Ascending aorta (tissue), 2 donors: Measurements from ENCODE around the gene OR5AK2. TPM values are rescaled to one million over a fixed set of nuclear protein-coding genes. Genes with fewer than 3 reads are reported as not detected.

Experiments
- DNase-seq, 2 donors: peaks; one replicate each; pipeline ENCODE4 v3.0.0-alpha.2; 2019; ENCODE audit warnings: low spot score in 2 of 2
- H3K27ac ChIP-seq, 2 donors: fragments of 200-600 bp; sonication (generic); one replicate each; pipeline ENCODE4 v1.5.1; 2016 to 2017; ENCODE audit warnings: mild to moderate bottlenecking in 1 of 2
- H3K27me3 ChIP-seq: fragments of 200-600 bp; sonication (generic); one replicate; pipeline ENCODE4 v1.5.1; 2017
- H3K36me3 ChIP-seq, 2 donors: fragments of 200-600 bp; sonication (generic); one replicate each; pipeline ENCODE4 v1.5.1; 2016
- H3K4me1 ChIP-seq, 2 donors: fragments of 200-600 bp; sonication (generic); one replicate each; pipeline ENCODE4 v1.5.1; 2016 to 2017; ENCODE audit warnings: mild to moderate bottlenecking in 1 of 2
- H3K4me3 ChIP-seq, 2 donors: fragments of 200-600 bp; sonication (generic); one replicate each; pipeline ENCODE4 v1.5.1; 2016 to 2017; ENCODE audit warnings: mild to moderate bottlenecking in 1 of 2
- H3K9me3 ChIP-seq, 2 donors: fragments of 200-600 bp; sonication (generic); one replicate each; pipeline ENCODE4 v1.5.1; 2016
- intact Hi-C: fragments of 100-400 bp; cut with DNase I; formaldehyde crosslinking; loops from one replicate; pipeline ENCODE4 v1.15.1; 2023
- total RNA-seq: library from RNA; depleted of rRNA; stranded (reverse); fragments of >200 nt; gene quantifications from one replicate; pipeline ENCODE4 v1.1.0, GENCODE V29; 2016
- TF ChIP-seq, protein P1 (sequence below), 3 experiments: fragments of 200-600 bp in 2 of 3; fragments of 450-650 bp in 1 of 3; sonication (generic) in 2 of 3; IDR thresholded peaks; one replicate each; pipeline ENCODE4 v1.5.1; 2016 to 2019; ENCODE audit warnings: antibody characterized with exemption in 3 of 3, mild to moderate bottlenecking in 1 of 3, moderate library complexity in 1 of 3

OR5AK2 gene
- total RNA-seq, 1 donor from 2014 or later, result not detected

DNA sequence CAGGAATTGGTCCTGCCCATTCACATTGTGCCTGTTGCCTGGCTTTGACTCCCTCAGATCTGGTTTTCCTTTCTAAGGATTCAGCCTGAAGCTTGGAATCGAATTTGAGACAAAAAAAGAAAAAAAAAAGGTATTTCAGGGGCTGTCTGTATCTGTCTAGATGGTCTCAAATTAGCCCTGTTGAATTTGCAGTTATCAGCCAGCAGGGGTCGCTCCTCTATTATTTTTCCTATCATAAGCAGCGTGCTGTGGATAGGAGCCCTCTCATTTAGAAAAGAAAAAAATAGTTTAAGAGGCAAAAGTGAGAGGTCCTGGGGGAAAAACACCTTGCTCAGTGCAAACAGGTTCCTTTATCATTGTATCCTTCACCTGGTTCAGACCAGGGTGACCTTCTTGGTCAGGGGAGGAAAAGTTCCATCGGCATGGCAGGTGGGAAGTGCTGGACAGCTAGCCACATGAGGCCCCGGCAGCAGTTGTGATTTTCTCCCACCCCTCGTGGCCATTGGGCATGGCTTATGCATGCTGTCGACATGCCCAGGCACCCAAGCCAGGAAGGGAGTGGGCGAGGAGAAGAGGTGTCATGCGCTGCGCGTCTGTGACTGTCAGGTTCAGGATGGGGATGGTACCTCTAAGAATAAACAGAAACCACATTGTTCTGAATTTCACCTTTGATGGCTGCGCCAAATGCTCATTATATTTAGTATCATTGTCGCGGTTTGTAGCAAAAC lies 13.1 kb downstream of the OR5AK2 start:
- Histone ChIP-seq H3K27me3 (no peaks in the 10 kb centered on the region), H3K9me3 (peaks cover 0 to 6% of the 10 kb centered on the region in 2 donors), H3K4me1 (no peaks in the 10 kb centered on the region), H3K27ac (no peak overlapping the region), H3K4me3 (no peak overlapping the region), H3K36me3 (no peaks in the 10 kb centered on the region)
- TF ChIP-seq, protein P1, sequence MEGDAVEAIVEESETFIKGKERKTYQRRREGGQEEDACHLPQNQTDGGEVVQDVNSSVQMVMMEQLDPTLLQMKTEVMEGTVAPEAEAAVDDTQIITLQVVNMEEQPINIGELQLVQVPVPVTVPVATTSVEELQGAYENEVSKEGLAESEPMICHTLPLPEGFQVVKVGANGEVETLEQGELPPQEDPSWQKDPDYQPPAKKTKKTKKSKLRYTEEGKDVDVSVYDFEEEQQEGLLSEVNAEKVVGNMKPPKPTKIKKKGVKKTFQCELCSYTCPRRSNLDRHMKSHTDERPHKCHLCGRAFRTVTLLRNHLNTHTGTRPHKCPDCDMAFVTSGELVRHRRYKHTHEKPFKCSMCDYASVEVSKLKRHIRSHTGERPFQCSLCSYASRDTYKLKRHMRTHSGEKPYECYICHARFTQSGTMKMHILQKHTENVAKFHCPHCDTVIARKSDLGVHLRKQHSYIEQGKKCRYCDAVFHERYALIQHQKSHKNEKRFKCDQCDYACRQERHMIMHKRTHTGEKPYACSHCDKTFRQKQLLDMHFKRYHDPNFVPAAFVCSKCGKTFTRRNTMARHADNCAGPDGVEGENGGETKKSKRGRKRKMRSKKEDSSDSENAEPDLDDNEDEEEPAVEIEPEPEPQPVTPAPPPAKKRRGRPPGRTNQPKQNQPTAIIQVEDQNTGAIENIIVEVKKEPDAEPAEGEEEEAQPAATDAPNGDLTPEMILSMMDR (IDR thresholded peaks at IDR 0.05), result no peak
- no peak for DNase-seq
- intact Hi-C loops, result no loop called here

- Histone ChIP-seq H3K4me3 (no peak overlapping the region), H3K4me1 (no peaks in the 10 kb centered on the region), H3K36me3 (no peaks in the 10 kb centered on the region), H3K27ac (no peak overlapping the region), H3K9me3 (no peaks in the 10 kb centered on the region), H3K27me3 (no peaks in the 10 kb centered on the region)
- TF ChIP-seq, protein P1 (IDR thresholded peaks at IDR 0.05), result no peak
- intact Hi-C loops, result no loop called here
- no peak for DNase-seq
Observed at GRCh38 chr11:57008373-57008772, 19.7 kb downstream of the OR5AK2 start.

DNA sequence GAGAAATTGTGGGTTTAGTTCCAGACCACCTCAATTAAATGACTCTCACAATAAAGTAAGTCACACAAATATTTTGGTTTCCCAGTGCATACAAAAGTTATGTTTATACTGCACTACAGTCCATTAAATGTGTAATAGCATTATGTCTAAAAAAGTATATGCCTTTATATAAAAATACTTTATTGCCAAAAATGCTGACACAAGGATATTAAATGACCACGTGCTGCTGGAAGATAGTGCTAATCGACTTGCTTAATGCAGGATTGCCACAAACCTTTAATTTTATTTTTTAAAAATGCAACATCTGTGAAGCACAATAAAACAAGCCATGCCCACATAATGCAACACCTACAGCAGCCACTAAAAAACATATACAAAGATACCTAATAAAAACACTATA lies 27.0 kb downstream of the OR5AK2 start:
- no peak overlapping the region for H3K27ac ChIP-seq
- intact Hi-C loops, result no loop called here

DNA sequence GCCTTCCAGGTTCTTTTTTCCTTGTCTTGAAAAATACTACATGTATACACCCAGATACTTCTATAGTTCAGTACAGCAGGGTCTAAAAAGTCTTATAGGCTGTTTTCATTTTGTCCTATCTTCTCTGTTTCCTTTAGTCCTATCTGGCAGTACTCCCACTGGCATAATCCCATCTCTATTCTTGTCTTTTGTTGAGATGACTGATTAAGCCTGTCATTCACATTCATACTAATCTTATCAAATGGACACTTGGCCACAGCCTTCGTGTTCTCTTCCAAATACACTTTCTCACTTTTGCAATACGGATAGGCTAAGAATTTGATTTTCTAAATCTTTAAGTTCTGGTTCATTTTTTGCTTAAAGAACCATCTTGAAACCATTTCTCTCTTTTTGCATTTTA lies 42.8 kb downstream of the OR5AK2 start:
- intact Hi-C loops, result no loop called here
- no peak for DNase-seq
- H3K4me1 ChIP-seq, result no peaks in the 10 kb centered on the region
- H3K36me3 ChIP-seq, result no peaks in the 10 kb centered on the region
- H3K9me3 ChIP-seq, result no peaks in the 10 kb centered on the region
- no peak overlapping the region for H3K27ac ChIP-seq
- TF ChIP-seq, protein P1 (IDR thresholded peaks at IDR 0.05), result no peak
- no peak overlapping the region for H3K4me3 ChIP-seq
- no peaks in the 10 kb centered on the region for H3K27me3 ChIP-seq

More for the DNA sequence above, 27.0 kb downstream of the OR5AK2 start:
- Histone ChIP-seq H3K9me3 (no peaks in the 10 kb centered on the region), H3K4me1 (no peaks in the 10 kb centered on the region), H3K4me3 (no peak overlapping the region), H3K27me3 (no peaks in the 10 kb centered on the region), H3K36me3 (no peaks in the 10 kb centered on the region)
- no peak for DNase-seq
- TF ChIP-seq, protein P1 (IDR thresholded peaks at IDR 0.05), result no peak

Other genes starting within 250 kb of the OR5AK2 start
- gene OR9G4, start 240.2 kb upstream of the OR5AK2 start, total RNA-seq, result not detected
- not detected for gene LRRC55, start 193.0 kb downstream of the OR5AK2 start, total RNA-seq
- 15.1 TPM for gene APLNR, start 248.3 kb downstream of the OR5AK2 start, total RNA-seq